ENCODE measurements around the gene DHRS4.

DHRS4 gene

GRCh38 chr14:23932639-23933038 is 20.9 kb upstream of the DHRS4 start:
- peak in 1 of 3 donors; percentile 10 for DNase-seq
- ChIA-PET POLR2A (no interaction called here), CTCF (interaction anchor here (1.0 to 2.7 kb wide), 5 partner anchors 20 to 350 kb away, joined by 3 to 17 read pairs (median 4); no protein-coding TSS in a partner anchor)
- Histone ChIP-seq H3K27ac (ENCODE audit: insufficient read depth in 1 of 2, low read depth in 1 of 2, low read length in 2 of 2, poor library complexity in 1 of 2, severe bottlenecking in 2 of 2) (no peak overlapping the region), H3K36me3 (ENCODE audit: control insufficient read depth in 4 of 4, insufficient read depth in 4 of 4, low read length in 3 of 4) (no peaks in the 10 kb centered on the region), H3K9me3 (ENCODE audit: control extremely low read depth in 1 of 5, control insufficient read depth in 4 of 5, insufficient read depth in 2 of 5, low read depth in 1 of 5, low read length in 4 of 5) (no peaks in the 10 kb centered on the region), H3K4me3 (ENCODE audit: control insufficient read depth in 1 of 7, extremely low read depth in 1 of 7, insufficient read depth in 4 of 7, low read depth in 2 of 7, low read length in 6 of 7) (no peak overlapping the region), H3K27me3 (replicated peaks in 2 of 5; ENCODE audit: control insufficient read depth in 4 of 5, insufficient read depth in 5 of 5, low read length in 4 of 5) (no peaks in the 10 kb centered on the region), H3K4me1 (ENCODE audit: control extremely low read depth in 1 of 4, control insufficient read depth in 4 of 4, insufficient read depth in 4 of 4, low read length in 3 of 4) (peaks cover 0 to 7% (median 0%) of the 10 kb centered on the region in 4 experiments)
- WGBS (ENCODE audit: insufficient coverage): 66% methylated on average over 2 of the region's 3 CpGs

- peaks cover 0 to 7% (median 0%) of the 10 kb centered on the region in 4 experiments for H3K4me1 ChIP-seq (ENCODE audit: control extremely low read depth in 1 of 4, control insufficient read depth in 4 of 4, insufficient read depth in 4 of 4, low read length in 3 of 4)
- no peak overlapping the region for H3K27ac ChIP-seq (ENCODE audit: insufficient read depth in 1 of 2, low read depth in 1 of 2, low read length in 2 of 2, poor library complexity in 1 of 2, severe bottlenecking in 2 of 2)
- H3K36me3 ChIP-seq (ENCODE audit: control insufficient read depth in 4 of 4, insufficient read depth in 4 of 4, low read length in 3 of 4): no peaks in the 10 kb centered on the region
- H3K9me3 ChIP-seq (ENCODE audit: control extremely low read depth in 1 of 5, control insufficient read depth in 4 of 5, insufficient read depth in 2 of 5, low read depth in 1 of 5, low read length in 4 of 5): no peaks in the 10 kb centered on the region
- no peak overlapping the region for H3K4me3 ChIP-seq (ENCODE audit: control insufficient read depth in 1 of 7, extremely low read depth in 1 of 7, insufficient read depth in 4 of 7, low read depth in 2 of 7, low read length in 6 of 7)
- ChIA-PET CTCF (interaction anchor here (0.5 to 2.2 kb wide), 6 partner anchors 19 to 350 kb away, joined by 3 to 6 read pairs (median 3); no protein-coding TSS in a partner anchor), POLR2A (no interaction called here)
- no peaks in the 10 kb centered on the region for H3K27me3 ChIP-seq (replicated peaks in 2 of 5; ENCODE audit: control insufficient read depth in 4 of 5, insufficient read depth in 5 of 5, low read length in 4 of 5)
- no peak for DNase-seq
- WGBS (ENCODE audit: insufficient coverage): 100% methylated on average over 3 of the region's 4 CpGs
Measured at GRCh38 chr14:23933108-23933741, 20.3 kb upstream of the DHRS4 start.

GRCh38 chr14:23933742-23934128 is 19.8 kb upstream of the DHRS4 start:
- H3K27ac ChIP-seq (ENCODE audit: insufficient read depth in 1 of 2, low read depth in 1 of 2, low read length in 2 of 2, poor library complexity in 1 of 2, severe bottlenecking in 2 of 2): no peak overlapping the region
- 90% methylated on average over 2 of the region's 2 CpGs for WGBS (ENCODE audit: insufficient coverage)
- H3K4me3 ChIP-seq (ENCODE audit: control insufficient read depth in 1 of 7, extremely low read depth in 1 of 7, insufficient read depth in 4 of 7, low read depth in 2 of 7, low read length in 6 of 7): no peak overlapping the region
- no peak for DNase-seq
- H3K9me3 ChIP-seq (ENCODE audit: control extremely low read depth in 1 of 5, control insufficient read depth in 4 of 5, insufficient read depth in 2 of 5, low read depth in 1 of 5, low read length in 4 of 5): no peaks in the 10 kb centered on the region
- no peaks in the 10 kb centered on the region for H3K36me3 ChIP-seq (ENCODE audit: control insufficient read depth in 4 of 4, insufficient read depth in 4 of 4, low read length in 3 of 4)
- ChIA-PET CTCF (interaction anchor here (0.5 to 2.2 kb wide), 4 partner anchors 266 to 351 kb away, joined by 3 to 6 read pairs (median 3); no protein-coding TSS in a partner anchor), POLR2A (no interaction called here)
- H3K4me1 ChIP-seq (ENCODE audit: control extremely low read depth in 1 of 4, control insufficient read depth in 4 of 4, insufficient read depth in 4 of 4, low read length in 3 of 4): peaks cover 0 to 7% (median 0%) of the 10 kb centered on the region in 4 experiments
- H3K27me3 ChIP-seq (replicated peaks in 2 of 5; ENCODE audit: control insufficient read depth in 4 of 5, insufficient read depth in 5 of 5, low read length in 4 of 5): no peaks in the 10 kb centered on the region

- Histone ChIP-seq H3K36me3 (ENCODE audit: control insufficient read depth in 4 of 4, insufficient read depth in 4 of 4, low read length in 3 of 4) (peaks cover 0 to 4% (median 2%) of the 10 kb centered on the region in 4 experiments), H3K4me3 (ENCODE audit: control insufficient read depth in 1 of 7, extremely low read depth in 1 of 7, insufficient read depth in 4 of 7, low read depth in 2 of 7, low read length in 6 of 7) (no peak overlapping the region), H3K27me3 (replicated peaks in 2 of 5; ENCODE audit: control insufficient read depth in 4 of 5, insufficient read depth in 5 of 5, low read length in 4 of 5) (no peaks in the 10 kb centered on the region), H3K4me1 (ENCODE audit: control extremely low read depth in 1 of 4, control insufficient read depth in 4 of 4, insufficient read depth in 4 of 4, low read length in 3 of 4) (peaks cover 0 to 7% (median 0%) of the 10 kb centered on the region in 4 experiments), H3K9me3 (ENCODE audit: control extremely low read depth in 1 of 5, control insufficient read depth in 4 of 5, insufficient read depth in 2 of 5, low read depth in 1 of 5, low read length in 4 of 5) (no peaks in the 10 kb centered on the region), H3K27ac (ENCODE audit: insufficient read depth in 1 of 2, low read depth in 1 of 2, low read length in 2 of 2, poor library complexity in 1 of 2, severe bottlenecking in 2 of 2) (no peak overlapping the region)
- 88% methylated on average over 1 of the region's 1 CpG for WGBS (ENCODE audit: insufficient coverage)
- CTCF ChIA-PET: interaction anchor here (0.7 to 1.3 kb wide), 2 partner anchors 9 to 305 kb away, joined by 3 to 4 read pairs; no protein-coding TSS in a partner anchor
- no peak for DNase-seq
- POLR2A ChIA-PET: no interaction called here
Measured at GRCh38 chr14:23935158-23935557, 18.4 kb upstream of the DHRS4 start.

GRCh38 chr14:23936084-23936829 is 17.3 kb upstream of the DHRS4 start:
- Histone ChIP-seq H3K27ac (ENCODE audit: insufficient read depth in 1 of 2, low read depth in 1 of 2, low read length in 2 of 2, poor library complexity in 1 of 2, severe bottlenecking in 2 of 2) (no peak overlapping the region), H3K9me3 (ENCODE audit: control extremely low read depth in 1 of 5, control insufficient read depth in 4 of 5, insufficient read depth in 2 of 5, low read depth in 1 of 5, low read length in 4 of 5) (peaks cover 0 to 2% (median 0%) of the 10 kb centered on the region in 5 experiments), H3K27me3 (replicated peaks in 2 of 5; ENCODE audit: control insufficient read depth in 4 of 5, insufficient read depth in 5 of 5, low read length in 4 of 5) (no peaks in the 10 kb centered on the region), H3K4me3 (ENCODE audit: control insufficient read depth in 1 of 7, extremely low read depth in 1 of 7, insufficient read depth in 4 of 7, low read depth in 2 of 7, low read length in 6 of 7) (no peak overlapping the region), H3K36me3 (ENCODE audit: control insufficient read depth in 4 of 4, insufficient read depth in 4 of 4, low read length in 3 of 4) (peaks cover 0 to 8% (median 6%) of the 10 kb centered on the region in 4 experiments), H3K4me1 (ENCODE audit: control extremely low read depth in 1 of 4, control insufficient read depth in 4 of 4, insufficient read depth in 4 of 4, low read length in 3 of 4) (peaks cover 0 to 7% (median 0%) of the 10 kb centered on the region in 4 experiments)
- 87% methylated on average over 5 of the region's 7 CpGs for WGBS (ENCODE audit: insufficient coverage)
- ChIA-PET CTCF (interaction anchor here (0.7 to 1.3 kb wide), 2 partner anchors 8 to 306 kb away, joined by 3 to 4 read pairs; no protein-coding TSS in a partner anchor), POLR2A (no interaction called here)
- no peak for DNase-seq

GRCh38 chr14:23937203-23937602 is 16.4 kb upstream of the DHRS4 start:
- Histone ChIP-seq H3K4me1 (ENCODE audit: control extremely low read depth in 1 of 4, control insufficient read depth in 4 of 4, insufficient read depth in 4 of 4, low read length in 3 of 4) (peaks cover 0 to under 1% (median 0%) of the 10 kb centered on the region in 4 experiments), H3K27me3 (replicated peaks in 2 of 5; ENCODE audit: control insufficient read depth in 4 of 5, insufficient read depth in 5 of 5, low read length in 4 of 5) (no peaks in the 10 kb centered on the region), H3K4me3 (ENCODE audit: control insufficient read depth in 1 of 7, extremely low read depth in 1 of 7, insufficient read depth in 4 of 7, low read depth in 2 of 7, low read length in 6 of 7) (no peak overlapping the region), H3K9me3 (ENCODE audit: control extremely low read depth in 1 of 5, control insufficient read depth in 4 of 5, insufficient read depth in 2 of 5, low read depth in 1 of 5, low read length in 4 of 5) (peaks cover 0 to 2% (median 0%) of the 10 kb centered on the region in 5 experiments), H3K36me3 (ENCODE audit: control insufficient read depth in 4 of 4, insufficient read depth in 4 of 4, low read length in 3 of 4) (peaks cover 0 to 8% (median 6%) of the 10 kb centered on the region in 4 experiments), H3K27ac (ENCODE audit: insufficient read depth in 1 of 2, low read depth in 1 of 2, low read length in 2 of 2, poor library complexity in 1 of 2, severe bottlenecking in 2 of 2) (no peak overlapping the region)
- DNase-seq: no peak
- WGBS (ENCODE audit: insufficient coverage): no CpG with 5 or more reads among the region's 2 CpGs
- ChIA-PET POLR2A (no interaction called here), CTCF (no interaction called here)

GRCh38 chr14:23938823-23939222 is 14.7 kb upstream of the DHRS4 start:
- Histone ChIP-seq H3K27ac (ENCODE audit: insufficient read depth in 1 of 2, low read depth in 1 of 2, low read length in 2 of 2, poor library complexity in 1 of 2, severe bottlenecking in 2 of 2) (no peak overlapping the region), H3K36me3 (ENCODE audit: control insufficient read depth in 4 of 4, insufficient read depth in 4 of 4, low read length in 3 of 4) (peaks cover 0 to 8% (median 6%) of the 10 kb centered on the region in 4 experiments), H3K27me3 (replicated peaks in 2 of 5; ENCODE audit: control insufficient read depth in 4 of 5, insufficient read depth in 5 of 5, low read length in 4 of 5) (no peaks in the 10 kb centered on the region), H3K4me1 (ENCODE audit: control extremely low read depth in 1 of 4, control insufficient read depth in 4 of 4, insufficient read depth in 4 of 4, low read length in 3 of 4) (no peaks in the 10 kb centered on the region), H3K4me3 (ENCODE audit: control insufficient read depth in 1 of 7, extremely low read depth in 1 of 7, insufficient read depth in 4 of 7, low read depth in 2 of 7, low read length in 6 of 7) (no peak overlapping the region), H3K9me3 (ENCODE audit: control extremely low read depth in 1 of 5, control insufficient read depth in 4 of 5, insufficient read depth in 2 of 5, low read depth in 1 of 5, low read length in 4 of 5) (peaks cover 0 to 5% (median 0%) of the 10 kb centered on the region in 5 experiments)
- no peak for DNase-seq
- WGBS (ENCODE audit: insufficient coverage): no CpG with 5 or more reads among the region's 1 CpG
- ChIA-PET POLR2A (no interaction called here), CTCF (no interaction called here)
